ENCODE data around the gene ACOT12. TPM values are rescaled to one million over a fixed set of nuclear protein-coding genes. Genes with fewer than 3 reads are reported as not detected.

The ACOT12 gene
- total RNA-seq, 2 donors from 2014 or later: not detected

Other genes with a start within 250 kb of the ACOT12 start
- not detected for gene CKMT2, start 160.8 kb downstream of the ACOT12 start, total RNA-seq
- gene ZCCHC9, start 92.5 kb downstream of the ACOT12 start, total RNA-seq: 10 to 100 TPM; 34.9 to 43.5 TPM

Data from activated T-helper 17 cell treated with anti-CD3 and anti-CD28 coated beads, Interleukin-2, amount 50 U/mL, for 72 hours (primary cell).